Measurements from ENCODE around the gene LRRN1. TPM values are rescaled to one million over a fixed set of nuclear protein-coding genes. Genes with fewer than 3 reads are reported as not detected.

The LRRN1 gene
- polyA plus RNA-seq, 1 donor (not counting 4 experiments of a cell fraction or from before 2014, with no cell fraction given), result 0.45 TPM

- H4K20me1 ChIP-seq (ENCODE audit: control insufficient read depth, extremely low read depth, insufficient read depth, low read length), result no peaks in the 10 kb centered on the region
- no peaks in the 10 kb centered on the region for H3K4me1 ChIP-seq (ENCODE audit: control insufficient read depth, extremely low read depth, insufficient read depth, low read length)
- H3K9ac ChIP-seq (ENCODE audit: control insufficient read depth, extremely low read depth, insufficient read depth, low read length), result no peak overlapping the region
- H2AFZ ChIP-seq (ENCODE audit: control insufficient read depth, low read length), result no peak overlapping the region
- no peak overlapping the region for H3K27ac ChIP-seq (ENCODE audit: control insufficient read depth, insufficient read depth, low read length)
- H3K36me3 ChIP-seq (ENCODE audit: control insufficient read depth in 2 of 2, extremely low read depth in 1 of 2, insufficient read depth in 2 of 2, low read length in 2 of 2), result no peaks in the 10 kb centered on the region
- no peaks in the 10 kb centered on the region for H3K9me3 ChIP-seq (ENCODE audit: control insufficient read depth, low read depth, low read length)
- no peaks in the 10 kb centered on the region for H3K9me1 ChIP-seq (ENCODE audit: control insufficient read depth, extremely low read depth, insufficient read depth, low read length)
- no peaks in the 10 kb centered on the region for H3K79me2 ChIP-seq (ENCODE audit: control insufficient read depth, insufficient read depth, low read length)
- dilution Hi-C loops (cut with MboI; ENCODE audit: extremely low pct_ligation_motif_present, low sequenced_read_pairs), result no loop called here
- H3K4me2 ChIP-seq (ENCODE audit: control insufficient read depth, extremely low read depth, insufficient read depth, low read depth, low read length), result no peak overlapping the region
- no peak for DNase-seq (ENCODE audit: low read depth, low spot score)
- H3K4me3 ChIP-seq (ENCODE audit: control insufficient read depth in 2 of 3, extremely low read depth in 1 of 3, insufficient read depth in 2 of 3, low read depth in 1 of 3, low read length in 3 of 3), result no peak overlapping the region
- no peak for FAIRE-seq
- H3K27me3 ChIP-seq (ENCODE audit: control insufficient read depth, extremely low read depth, insufficient read depth, low read length), result no peaks in the 10 kb centered on the region
- no peak for TF ChIP-seq CTCF (optimal IDR thresholded peaks at IDR 0.05 in 1 of 3, IDR thresholded peaks at IDR 0.05 in 1 of 3, conservative IDR thresholded peaks at IDR 0.05 in 1 of 3; ENCODE audit: extremely low read depth in 1 of 3, insufficient read depth in 2 of 3, low read length in 3 of 3)
- TF ChIP-seq EZH2 (IDR thresholded peaks at IDR 0.05; ENCODE audit: low read length), result no peak
These were observed 43.1 kb downstream of the LRRN1 start for GRCh38 chr3:3842356-3842755.

GRCh38 chr3:3847994-3848922 lies 49.0 kb downstream of the LRRN1 start:
- no peaks in the 10 kb centered on the region for H3K4me1 ChIP-seq (ENCODE audit: control insufficient read depth, extremely low read depth, insufficient read depth, low read length)
- DNase-seq (ENCODE audit: low read depth, low spot score) (no peak), FAIRE-seq (no peak)
- no peak overlapping the region for H3K9ac ChIP-seq (ENCODE audit: control insufficient read depth, extremely low read depth, insufficient read depth, low read length)
- no peak overlapping the region for H3K4me2 ChIP-seq (ENCODE audit: control insufficient read depth, extremely low read depth, insufficient read depth, low read depth, low read length)
- dilution Hi-C loops (cut with MboI; ENCODE audit: extremely low pct_ligation_motif_present, low sequenced_read_pairs), result no loop called here
- H3K27ac ChIP-seq (ENCODE audit: control insufficient read depth, insufficient read depth, low read length), result no peak overlapping the region
- H4K20me1 ChIP-seq (ENCODE audit: control insufficient read depth, extremely low read depth, insufficient read depth, low read length), result no peaks in the 10 kb centered on the region
- H2AFZ ChIP-seq (ENCODE audit: control insufficient read depth, low read length), result no peak overlapping the region
- H3K9me3 ChIP-seq (ENCODE audit: control insufficient read depth, low read depth, low read length), result no peaks in the 10 kb centered on the region
- H3K4me3 ChIP-seq (ENCODE audit: control insufficient read depth in 2 of 3, extremely low read depth in 1 of 3, insufficient read depth in 2 of 3, low read depth in 1 of 3, low read length in 3 of 3), result no peak overlapping the region
- H3K9me1 ChIP-seq (ENCODE audit: control insufficient read depth, extremely low read depth, insufficient read depth, low read length), result no peaks in the 10 kb centered on the region
- H3K36me3 ChIP-seq (ENCODE audit: control insufficient read depth in 2 of 2, extremely low read depth in 1 of 2, insufficient read depth in 2 of 2, low read length in 2 of 2), result no peaks in the 10 kb centered on the region
- TF ChIP-seq EZH2 (IDR thresholded peaks at IDR 0.05; ENCODE audit: low read length), result no peak
- TF ChIP-seq CTCF (optimal IDR thresholded peaks at IDR 0.05 in 1 of 3, IDR thresholded peaks at IDR 0.05 in 1 of 3, conservative IDR thresholded peaks at IDR 0.05 in 1 of 3; ENCODE audit: extremely low read depth in 1 of 3, insufficient read depth in 2 of 3, low read length in 3 of 3), result no peak
- no peaks in the 10 kb centered on the region for H3K79me2 ChIP-seq (ENCODE audit: control insufficient read depth, insufficient read depth, low read length)
- H3K27me3 ChIP-seq (ENCODE audit: control insufficient read depth, extremely low read depth, insufficient read depth, low read length), result no peaks in the 10 kb centered on the region
